CD4-positive, alpha-beta T cell (primary cell): ENCODE measurements around the gene TFEB. TPM values are rescaled to one million over a fixed set of nuclear protein-coding genes. Genes with fewer than 3 reads are reported as not detected.

Source experiments
- ATAC-seq: fragments of 200-7000 bp; cut with Tn5 transposase; one replicate; pipeline ENCODE4 v1.10.0; 2022; ENCODE audit warnings: mild to moderate bottlenecking; ENCODE audit not compliant: poor library complexity
- CTCF ChIA-PET: fragments of 350-600 bp; sonication (Branson Sonifier 250); formaldehyde crosslinking; loops from one replicate; lab custom pipeline; 2021; ENCODE audit warnings: antibody characterized with exemption, inconsistent platforms; lab: Charles Lee
- POLR2A ChIA-PET: fragments of 350-600 bp; sonication (Branson Sonifier 250); formaldehyde crosslinking; loops from one replicate; lab custom pipeline; 2021; ENCODE audit warnings: antibody characterized with exemption, inconsistent platforms; lab: Charles Lee
- DNase-seq, 14 experiments: peaks; one replicate each; pipeline ENCODE4 v3.0.0-alpha.2; 2013 to 2020; ENCODE audit warnings: mixed read lengths in 2 of 14
- H3K27ac ChIP-seq, 2 donors: one replicate each; pipeline versions ENCODE4 v1.5.1 to v1.7.0; 2013; ENCODE audit warnings: low read length in 2 of 2, low read depth in 1 of 2, mild to moderate bottlenecking in 1 of 2
- H3K27me3 ChIP-seq, 2 experiments: 1 replicate in 1 of 2; 2 replicates in 1 of 2; pipeline versions ENCODE4 v1.6.1 to v1.7.0; 2013; ENCODE audit warnings: low read length in 2 of 2, control low read depth in 1 of 2, mild to moderate bottlenecking in 1 of 2, moderate library complexity in 1 of 2; ENCODE audit not compliant: insufficient read depth in 2 of 2, control insufficient read depth in 1 of 2
- H3K36me3 ChIP-seq: one replicate; pipeline ENCODE4 v1.6.1; 2013; ENCODE audit warnings: low read length, control low read depth; ENCODE audit not compliant: insufficient read depth
- H3K4me1 ChIP-seq: one replicate; pipeline ENCODE4 v1.6.1; 2013; ENCODE audit warnings: low read length, control low read depth; ENCODE audit not compliant: insufficient read depth
- H3K4me3 ChIP-seq: one replicate; pipeline ENCODE4 v1.5.1; 2013; ENCODE audit warnings: mild to moderate bottlenecking, low read length, moderate library complexity
- H3K9me3 ChIP-seq, 2 experiments: 1 replicate in 1 of 2; 2 replicates in 1 of 2; pipeline versions ENCODE4 v1.6.1 to v1.7.0; 2013; ENCODE audit warnings: low read length in 2 of 2, mild to moderate bottlenecking in 2 of 2, control low read depth in 1 of 2, moderate library complexity in 1 of 2; ENCODE audit not compliant: control insufficient read depth in 1 of 2, insufficient read depth in 1 of 2
- H3K27ac Mint-ChIP-seq: one replicate; pipeline ENCODE4 v1.8.0; 2020; ENCODE audit warnings: mixed read lengths
- H3K27me3 Mint-ChIP-seq: one replicate; pipeline ENCODE4 v1.8.0; 2021; ENCODE audit warnings: mixed read lengths
- H3K36me3 Mint-ChIP-seq: one replicate; pipeline ENCODE4 v1.8.0; 2021; ENCODE audit warnings: low read depth, mixed read lengths
- H3K4me1 Mint-ChIP-seq: one replicate; pipeline ENCODE4 v1.8.0; 2021; ENCODE audit warnings: low read depth, mixed read lengths
- H3K4me3 Mint-ChIP-seq: one replicate; pipeline ENCODE4 v1.8.0; 2020; ENCODE audit warnings: mild to moderate bottlenecking, mixed read lengths
- H3K9me3 Mint-ChIP-seq: one replicate; pipeline ENCODE4 v1.8.0; 2020; ENCODE audit warnings: mixed read lengths
- CTCF ChIP-seq: fragments of 200-600 bp; IDR thresholded peaks from one replicate; pipeline ENCODE4 v1.8.0; 2022; ENCODE audit warnings: antibody characterized with exemption, mild to moderate bottlenecking
- intact Hi-C, 2 experiments: fragments of 100-400 bp; cut with DNase I in 1 of 2; cut with micrococcal nuclease in 1 of 2; formaldehyde crosslinking; loops; one replicate each; pipeline versions ENCODE4 v1.15.1 to v1.9.0; 2023 to 2025; cut with DNase I, micrococcal nuclease
- polyA plus RNA-seq, 2 donors: library from polyadenylated mRNA; unstranded; fragments of 120-200 nt; gene quantifications; one replicate each; pipeline ENCODE4 v1.2.1, GENCODE V29; 2013
- total RNA-seq, 174 experiments: library from RNA in 2 of 174; stranded (reverse) in 2 of 174; gene quantifications; one replicate each; pipeline ENCODE4 v1.2.3 and lab custom pipeline; 2021 to 2026

Gene TFEB
- total RNA-seq = 10 to 100 TPM; 23.8 to 24.1 TPM
- polyA plus RNA-seq (2013, experiment 1 of 2) = 15.6 TPM
- polyA plus RNA-seq (2013, experiment 2 of 2) = 12.6 TPM
- 5.5 to 21.3 (median 10.3) reads per million in 172 experiments for total RNA-seq (lab: John Stamatoyannopoulos, UW)

- H3K27ac Mint-ChIP-seq = peak within 1 kb of the TSS; percentile 88
- TF ChIP-seq CTCF = peak; percentile 73
- intact Hi-C loops = loop anchor here (1.0 to 10.0 kb wide), 10 partner anchors 42 to 1952 kb away; partner anchors contain the start of genes TOMM6 (in 2 of the 2), BYSL (in 1 of the 2), GTPBP2 (in 1 of the 2) and MED20 (in 1 of the 2)
- H3K9me3 Mint-ChIP-seq = no peaks in the 10 kb centered on the region
- Histone ChIP-seq H3K36me3 (no peaks in the 10 kb centered on the region), H3K4me1 (peaks cover 38% of the 10 kb centered on the region), H3K9me3 (no peaks in the 10 kb centered on the region), H3K27me3 (peaks cover 0 to 3% of the 10 kb centered on the region in 2 experiments), H3K27ac (peak within 1 kb of the TSS; percentile 77 to 80), H3K4me3 (peak within 1 kb of the TSS; percentile 73)
- CTCF ChIA-PET = interaction anchor here (1.5 to 4.9 kb wide), 3 partner anchors 19 to 51 kb away, joined by 3 to 38 read pairs (median 4); partner anchors contain the start of gene TOMM6
- no peaks in the 10 kb centered on the region for H3K27me3 Mint-ChIP-seq
- no peaks in the 10 kb centered on the region for H3K36me3 Mint-ChIP-seq
- peak within 1 kb of the TSS; percentile 97 for H3K4me3 Mint-ChIP-seq
- peaks cover 33% of the 10 kb centered on the region for H3K4me1 Mint-ChIP-seq
- peak; percentile 70 for ATAC-seq
- peak; percentile 89 to 96 (median 93) for DNase-seq
- POLR2A ChIA-PET = interaction anchor here (1.0 to 2.9 kb wide), 2 partner anchors 49 to 52 kb away, joined by 3 to 31 read pairs; partner anchors contain the start of gene TOMM6
These were observed at the start of gene TFEB for GRCh38 chr6:41735427-41736185. TSS of gene TFEB (minus strand) at chr6:41735608. CDS start at chr6:41691213, 44,395 bp downstream.

- CTCF ChIA-PET = interaction anchor here (0.6 to 0.8 kb wide), 3 partner anchors 113 to 320 kb away, joined by 3 to 4 read pairs (median 3); no protein-coding TSS in a partner anchor
These were observed 49.3 kb upstream of the TFEB start for GRCh38 chr6:41784581-41785171.

More at GRCh38 chr6:41784581-41785171, 49.3 kb upstream of the TFEB start:
- H3K9me3 Mint-ChIP-seq = no peaks in the 10 kb centered on the region
- peak overlapping the region; percentile 92 for H3K4me3 Mint-ChIP-seq
- DNase-seq (peak in 2 of 14 experiments; percentile 41 to 43), ATAC-seq (no peak)
- H3K27me3 Mint-ChIP-seq = peaks cover 11% of the 10 kb centered on the region
- POLR2A ChIA-PET = interaction anchor here (0.7 kb wide), 1 partner anchor 49 kb away, joined by 3 read pairs; the partner anchor contains the start of gene TFEB
- peaks cover 9% of the 10 kb centered on the region for H3K36me3 ChIP-seq
- peaks cover 0 to 3% of the 10 kb centered on the region in 2 experiments for H3K9me3 ChIP-seq
- peaks cover 32% of the 10 kb centered on the region for H3K4me1 Mint-ChIP-seq
- TF ChIP-seq CTCF = no peak
- peaks cover 7 to 8% of the 10 kb centered on the region in 2 experiments for H3K27me3 ChIP-seq
- no peak overlapping the region for H3K27ac Mint-ChIP-seq
- H3K36me3 Mint-ChIP-seq = peaks cover 19% of the 10 kb centered on the region
- intact Hi-C loops = loop anchor here (2.0 to 10.0 kb wide), 5 partner anchors 110 to 1110 kb away; partner anchors contain the start of genes UBR2 (in 2 of the 2) and USP49 (in 1 of the 2)
- H3K27ac ChIP-seq = no peak overlapping the region
- H3K4me1 ChIP-seq = peaks cover 38% of the 10 kb centered on the region
- H3K4me3 ChIP-seq = no peak overlapping the region
